DMS53 treated with DMSO at 0.1 percent for 48 hours (cell line): ENCODE data around the gene MTHFD2L.
"Not testable (repeated sequence)": the region's sequence is repeated elsewhere in the genome, so short reads cannot be mapped to it uniquely, and the experiment has no call there.

Experiments used
- DNase-seq: peaks from one replicate; lab custom pipeline; 2025; ENCODE audit not compliant: unreplicated experiment; lab: John Stamatoyannopoulos, UW

The MTHFD2L gene

GRCh38 chr4:74330295-74330750 is 172.4 kb downstream of the MTHFD2L start:
- DNase-seq, result no peak

- DNase-seq, result no peak
These were observed 173.3 kb downstream of the MTHFD2L start for GRCh38 chr4:74331252-74331651.

- DNase-seq, result no peak
These were observed 174.0 kb downstream of the MTHFD2L start for GRCh38 chr4:74331944-74332343.

- no peak for DNase-seq
These were observed 176.7 kb downstream of the MTHFD2L start for GRCh38 chr4:74334636-74335035.

GRCh38 chr4:74335341-74336021 is 177.6 kb downstream of the MTHFD2L start:
- DNase-seq, result no peak

- no peak for DNase-seq
These were observed 180.9 kb downstream of the MTHFD2L start for GRCh38 chr4:74338792-74339333.

- DNase-seq, result no peak
These were observed 181.6 kb downstream of the MTHFD2L start for GRCh38 chr4:74339501-74339900.

GRCh38 chr4:74340421-74340820 is 182.5 kb downstream of the MTHFD2L start:
- not testable (repeated sequence) for DNase-seq

GRCh38 chr4:74344031-74344430 is 186.1 kb downstream of the MTHFD2L start:
- no peak for DNase-seq
